Inflammatory macrophage treated with lipopolysaccharide for 4 hours (primary cell): ENCODE data around the gene CYP20A1.
"Not testable (repeated sequence)": the region's sequence is repeated elsewhere in the genome, so short reads cannot be mapped to it uniquely, and the experiment has no call there.

Source experiments
- DNase-seq: peaks from one replicate; pipeline ENCODE4 v3.0.0-alpha.2; 2020

Gene CYP20A1

GRCh38 chr2:203238704-203239526 lies at the start of gene CYP20A1:
Gene CYP20A1, plus strand, starts transcription at chr2:203239018. Its CDS starts 45 bp downstream, at chr2:203239063.
- DNase-seq, result peak; percentile 99

- not testable (repeated sequence) for DNase-seq
Observed at GRCh38 chr2:203190547-203190946, 48.3 kb upstream of the CYP20A1 start.

- not testable (repeated sequence) for DNase-seq
Observed at GRCh38 chr2:203191026-203191425, 47.8 kb upstream of the CYP20A1 start.

- no peak for DNase-seq
Observed at GRCh38 chr2:203191961-203192360, 46.9 kb upstream of the CYP20A1 start.

- no peak for DNase-seq
Observed at GRCh38 chr2:203195331-203196036, 43.3 kb upstream of the CYP20A1 start.

- DNase-seq, result no peak
Observed at GRCh38 chr2:203200866-203201265, 38.0 kb upstream of the CYP20A1 start.

- DNase-seq, result no peak
Observed at GRCh38 chr2:203201426-203201825, 37.4 kb upstream of the CYP20A1 start.

- DNase-seq, result no peak
Observed at GRCh38 chr2:203209538-203209937, 29.3 kb upstream of the CYP20A1 start.

GRCh38 chr2:203225423-203226039 lies 13.3 kb upstream of the CYP20A1 start:
- DNase-seq, result no peak

- DNase-seq, result not testable (repeated sequence)
Observed at GRCh38 chr2:203229674-203230073, 9.1 kb upstream of the CYP20A1 start.

- no peak for DNase-seq
Observed at GRCh38 chr2:203237346-203238238, 1.2 kb upstream of the CYP20A1 start.

GRCh38 chr2:203238292-203238703 lies 520 bp upstream of the CYP20A1 start:
- DNase-seq, result no peak

GRCh38 chr2:203240491-203240890 lies 1.7 kb downstream of the CYP20A1 start:
- DNase-seq, result peak; percentile 2

- DNase-seq, result no peak
Observed at GRCh38 chr2:203242518-203242917, 3.7 kb downstream of the CYP20A1 start.

GRCh38 chr2:203246646-203247045 lies 7.8 kb downstream of the CYP20A1 start:
- DNase-seq, result no peak

GRCh38 chr2:203252818-203253217 lies 14.0 kb downstream of the CYP20A1 start:
- DNase-seq, result no peak

- DNase-seq, result not testable (repeated sequence)
Observed at GRCh38 chr2:203253422-203254095, 14.7 kb downstream of the CYP20A1 start.

GRCh38 chr2:203261326-203262159 lies 22.7 kb downstream of the CYP20A1 start:
- DNase-seq, result no peak

- no peak for DNase-seq
Observed at GRCh38 chr2:203279288-203279687, 40.5 kb downstream of the CYP20A1 start.

- DNase-seq, result no peak
Observed at GRCh38 chr2:203280428-203281064, 41.7 kb downstream of the CYP20A1 start.
